HG02678 (cell line): ENCODE results near the gene TEX50.
"Not testable (repeated sequence)": the region's sequence is repeated elsewhere in the genome, so short reads cannot be mapped to it uniquely, and the experiment has no call there.

Source experiments
- ATAC-seq: cut with Tn5 transposase; IDR thresholded peaks from one replicate; pipeline ENCODE4 v1.9.1; 2021; ENCODE audit warnings: mild to moderate bottlenecking, moderate library complexity; ENCODE audit not compliant: unreplicated experiment

TEX50 gene

GRCh38 chr1:173661271-173661670, 26.1 kb downstream of the TEX50 start:
- ATAC-seq, result no peak

GRCh38 chr1:173661763-173662162, 26.6 kb downstream of the TEX50 start:
- no peak for ATAC-seq

- no peak for ATAC-seq
Measured at GRCh38 chr1:173663159-173663558, 28.0 kb downstream of the TEX50 start.

GRCh38 chr1:173666646-173667045, 31.5 kb downstream of the TEX50 start:
- no peak for ATAC-seq

GRCh38 chr1:173669491-173669941, 34.4 kb downstream of the TEX50 start, which contains the start of gene ANKRD45:
Gene ANKRD45, minus strand, starts transcription at chr1:173669851. Its CDS starts 10,433 bp downstream, at chr1:173659418.
- no peak for ATAC-seq

- ATAC-seq, result not testable (repeated sequence)
Measured at GRCh38 chr1:173674496-173674895, 39.4 kb downstream of the TEX50 start.

- not testable (repeated sequence) for ATAC-seq
Measured at GRCh38 chr1:173680152-173680551, 45.0 kb downstream of the TEX50 start.

- no peak for ATAC-seq
Measured at GRCh38 chr1:173682184-173682583, 47.0 kb downstream of the TEX50 start.

- not testable (repeated sequence) for ATAC-seq
Measured at GRCh38 chr1:173683838-173684237, 48.7 kb downstream of the TEX50 start.

GRCh38 chr1:173685121-173685520, 50.0 kb downstream of the TEX50 start:
- not testable (repeated sequence) for ATAC-seq
